ENCODE measurements around the gene HGFAC.

DNA sequence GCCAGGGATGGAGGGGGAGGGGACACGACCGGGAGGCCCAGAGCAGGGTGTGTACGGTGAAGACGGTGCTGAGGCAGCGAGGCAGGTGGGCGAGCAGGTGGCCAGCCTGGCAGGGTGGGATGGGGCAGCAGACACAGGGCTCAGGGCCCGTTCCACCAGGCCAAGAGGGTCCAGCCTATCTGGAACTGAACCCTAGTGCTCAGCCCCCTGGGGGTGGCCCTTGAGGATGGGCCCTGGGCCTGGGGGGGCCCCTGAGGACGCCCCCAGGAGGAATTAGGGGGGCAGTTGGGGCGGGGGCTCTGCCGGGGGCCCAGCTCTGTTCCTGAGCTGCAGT is 3.0 kb upstream of the HGFAC start:
- TF ChIP-seq GATA3 (IDR thresholded peaks at IDR 0.05; ENCODE audit: low read depth, low read length) (no peak), GATA2 (IDR thresholded peaks at IDR 0.05; ENCODE audit: low read depth, low read length) (no peak)
